Measurements from ENCODE around the gene GGT6.

DNA sequence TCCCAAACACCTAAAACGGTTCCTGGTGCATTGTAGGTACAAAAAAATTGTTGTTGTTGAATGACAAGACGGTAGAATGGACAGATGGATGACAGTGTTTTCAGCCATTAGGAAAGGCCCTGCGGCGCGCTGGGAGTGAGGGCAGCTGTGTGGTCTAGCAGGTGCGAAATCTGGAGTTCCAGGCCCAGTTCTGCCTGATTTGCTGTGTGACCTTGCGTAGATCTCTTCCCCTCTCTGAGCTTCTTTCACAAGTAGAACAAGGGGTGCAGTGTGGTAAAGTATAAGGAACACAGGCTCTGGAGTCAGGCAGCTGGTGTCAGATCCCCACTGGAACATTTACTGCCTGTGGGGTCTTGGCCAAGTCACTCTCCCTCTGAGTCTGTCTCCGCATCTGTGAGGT is 36.4 kb downstream of the GGT6 start:
- TF ChIP-seq POLR2A (IDR thresholded peaks at IDR 0.05) (no peak), CTCF (IDR thresholded peaks at IDR 0.05) (no peak)
